GM13977 (cell line): Measurements from ENCODE around the gene ZSWIM8.

Source experiments
- DNase-seq: peaks from one replicate; pipeline ENCODE4 v3.0.0; 2012; ENCODE audit warnings: low spot score
- CTCF ChIP-seq: IDR thresholded peaks from 2 replicates; pipeline ENCODE4 v1.5.1; 2012; ENCODE audit warnings: mild to moderate bottlenecking, control low read depth; ENCODE audit not compliant: insufficient read depth; ENCODE audit errors: extremely low read depth, missing control alignments
- in situ Hi-C: fragments of 300-500 bp; cut with MboI; formaldehyde crosslinking; loops from one replicate; pipeline ENCODE4 v1.12.0; 2022; ENCODE audit warnings: low sequenced_read_pairs, low pct_unique_long_range_greater_than_20kb, mixed read lengths, inconsistent platforms; ENCODE audit not compliant: unreplicated experiment

The ZSWIM8 gene

GRCh38 chr10:73762915-73763314 is 22.5 kb upstream of the ZSWIM8 start:
- TF ChIP-seq CTCF, result no peak
- in situ Hi-C loops, result no loop called here
- DNase-seq, result no peak

- DNase-seq, result no peak
- TF ChIP-seq CTCF, result no peak
- in situ Hi-C loops, result no loop called here
Observed at GRCh38 chr10:73763343-73763742, 22.1 kb upstream of the ZSWIM8 start.

DNA sequence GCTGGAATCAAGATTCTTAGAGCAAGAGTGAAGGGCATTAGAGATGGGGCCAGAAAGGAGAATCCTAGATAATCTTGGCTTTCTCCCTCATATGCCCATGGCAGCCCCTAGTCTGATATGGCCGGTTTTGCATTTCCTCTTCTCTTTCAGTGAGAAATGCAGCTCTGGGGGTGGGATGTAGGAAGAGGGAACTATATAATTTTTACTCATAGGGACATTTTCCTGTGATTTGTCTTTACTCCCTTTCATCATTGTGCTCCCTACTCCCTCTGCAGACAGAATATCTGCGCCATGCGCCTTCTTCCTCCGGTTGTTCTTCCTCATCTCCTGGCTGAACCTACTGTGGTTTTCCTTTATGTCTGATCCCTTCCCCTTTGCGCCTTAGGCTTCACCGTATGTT is 20.3 kb upstream of the ZSWIM8 start:
- no peak for TF ChIP-seq CTCF
- in situ Hi-C loops, result no loop called here
- DNase-seq, result no peak

DNA sequence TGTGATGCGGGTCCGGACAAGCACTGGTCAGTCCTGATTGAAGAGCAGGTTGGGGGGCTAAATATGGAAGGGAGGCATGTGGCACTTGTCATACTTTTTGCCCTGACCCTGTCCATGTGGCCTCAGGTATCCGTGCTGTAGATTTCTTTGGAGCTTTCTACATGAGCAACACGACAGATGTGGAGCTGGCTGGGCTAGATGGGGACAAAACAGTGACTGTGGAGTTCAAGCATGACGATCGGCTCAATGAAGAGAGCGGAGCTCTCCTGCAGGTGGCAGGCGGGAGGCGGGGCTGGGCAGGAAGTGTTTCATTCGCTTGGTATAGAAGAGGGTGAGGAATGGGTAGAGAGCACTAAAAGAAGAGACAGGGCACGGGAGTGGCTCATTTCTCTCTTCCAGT is 16.5 kb upstream of the ZSWIM8 start:
- peak; percentile 25 for TF ChIP-seq CTCF
- in situ Hi-C loops, result no loop called here
- no peak for DNase-seq

DNA sequence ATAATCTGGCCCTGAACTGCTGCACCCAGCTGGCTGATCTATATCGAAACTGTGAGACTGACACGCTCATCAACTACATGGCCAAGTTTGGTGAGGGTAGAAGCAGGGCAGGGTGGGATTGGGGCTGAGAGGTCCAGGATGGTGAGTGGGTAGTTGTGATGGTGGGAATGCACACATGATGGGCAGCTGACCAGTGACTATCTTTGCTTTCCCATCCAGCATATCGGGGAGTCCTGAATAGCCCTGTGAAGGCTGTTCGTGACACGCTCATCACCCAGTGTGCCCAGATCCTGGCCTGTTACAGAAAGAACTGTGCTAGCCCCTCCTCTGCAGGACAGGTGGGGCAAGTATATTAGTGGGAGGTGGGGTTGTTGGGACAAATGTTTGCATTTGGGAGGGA is 16.0 kb upstream of the ZSWIM8 start:
- no peak for TF ChIP-seq CTCF

GRCh38 chr10:73771722-73772280 is 13.6 kb upstream of the ZSWIM8 start:
- in situ Hi-C loops, result no loop called here
- TF ChIP-seq CTCF, result no peak
- no peak for DNase-seq

More for the DNA sequence above, 16.0 kb upstream of the ZSWIM8 start:
- DNase-seq, result no peak
- in situ Hi-C loops, result no loop called here
